HL-60 (cell line): ENCODE measurements around the gene ATP9B.
"Not testable (repeated sequence)": the region's sequence is repeated elsewhere in the genome, so short reads cannot be mapped to it uniquely, and the experiment has no call there.

Experiments
- DNase-seq, 2 experiments: peaks; one replicate each; pipeline ENCODE4 v3.0.0-alpha.2; 2010 to 2020; ENCODE audit warnings: low read depth in 1 of 2, low spot score in 1 of 2
- H3K27ac ChIP-seq: fragments of 250-450 bp; sonication (Bioruptor Pico); replicated peaks from 2 replicates; pipeline ENCODE4 v1.5.1; 2020; ENCODE audit warnings: mild to moderate bottlenecking, moderate library complexity
- H3K27me3 ChIP-seq: fragments of 250-450 bp; sonication (Bioruptor Pico); 2 replicates; pipeline ENCODE4 v1.5.1; 2021; ENCODE audit warnings: mild to moderate bottlenecking, moderate library complexity; ENCODE audit not compliant: insufficient read depth, poor library complexity, severe bottlenecking
- H3K4me3 ChIP-seq: replicated peaks from 2 replicates; pipeline ENCODE4 v1.5.1; 2011; ENCODE audit warnings: mild to moderate bottlenecking, control low read depth, low read length; ENCODE audit not compliant: insufficient read depth
- GABPA ChIP-seq: IDR thresholded peaks from 2 replicates; pipeline ENCODE4 v1.6.1; 2012; ENCODE audit warnings: low read depth
- POLR2AphosphoS5 ChIP-seq: IDR thresholded peaks from 2 replicates; pipeline ENCODE4 v1.6.1; 2012; ENCODE audit warnings: low read depth
- SPI1 ChIP-seq: IDR thresholded peaks from 2 replicates; pipeline ENCODE4 v1.6.1; 2012; ENCODE audit warnings: low read depth, mild to moderate bottlenecking, borderline replicate concordance
- TF ChIP-seq, protein P1 (sequence below): IDR thresholded peaks from 2 replicates; pipeline ENCODE4 v1.6.1; 2012; ENCODE audit warnings: low read depth; ENCODE audit not compliant: insufficient replicate concordance
- TF ChIP-seq, protein P2 (sequence below): IDR thresholded peaks from one replicate; pipeline ENCODE4 v1.5.1; 2011; ENCODE audit warnings: low read length, control low read depth, inconsistent platforms; ENCODE audit not compliant: insufficient read depth

Gene ATP9B

GRCh38 chr18:79375441-79376154, 306.4 kb downstream of the ATP9B start:
- no peak overlapping the region for H3K4me3 ChIP-seq
- no peak overlapping the region for H3K27ac ChIP-seq
- TF ChIP-seq, protein P1, sequence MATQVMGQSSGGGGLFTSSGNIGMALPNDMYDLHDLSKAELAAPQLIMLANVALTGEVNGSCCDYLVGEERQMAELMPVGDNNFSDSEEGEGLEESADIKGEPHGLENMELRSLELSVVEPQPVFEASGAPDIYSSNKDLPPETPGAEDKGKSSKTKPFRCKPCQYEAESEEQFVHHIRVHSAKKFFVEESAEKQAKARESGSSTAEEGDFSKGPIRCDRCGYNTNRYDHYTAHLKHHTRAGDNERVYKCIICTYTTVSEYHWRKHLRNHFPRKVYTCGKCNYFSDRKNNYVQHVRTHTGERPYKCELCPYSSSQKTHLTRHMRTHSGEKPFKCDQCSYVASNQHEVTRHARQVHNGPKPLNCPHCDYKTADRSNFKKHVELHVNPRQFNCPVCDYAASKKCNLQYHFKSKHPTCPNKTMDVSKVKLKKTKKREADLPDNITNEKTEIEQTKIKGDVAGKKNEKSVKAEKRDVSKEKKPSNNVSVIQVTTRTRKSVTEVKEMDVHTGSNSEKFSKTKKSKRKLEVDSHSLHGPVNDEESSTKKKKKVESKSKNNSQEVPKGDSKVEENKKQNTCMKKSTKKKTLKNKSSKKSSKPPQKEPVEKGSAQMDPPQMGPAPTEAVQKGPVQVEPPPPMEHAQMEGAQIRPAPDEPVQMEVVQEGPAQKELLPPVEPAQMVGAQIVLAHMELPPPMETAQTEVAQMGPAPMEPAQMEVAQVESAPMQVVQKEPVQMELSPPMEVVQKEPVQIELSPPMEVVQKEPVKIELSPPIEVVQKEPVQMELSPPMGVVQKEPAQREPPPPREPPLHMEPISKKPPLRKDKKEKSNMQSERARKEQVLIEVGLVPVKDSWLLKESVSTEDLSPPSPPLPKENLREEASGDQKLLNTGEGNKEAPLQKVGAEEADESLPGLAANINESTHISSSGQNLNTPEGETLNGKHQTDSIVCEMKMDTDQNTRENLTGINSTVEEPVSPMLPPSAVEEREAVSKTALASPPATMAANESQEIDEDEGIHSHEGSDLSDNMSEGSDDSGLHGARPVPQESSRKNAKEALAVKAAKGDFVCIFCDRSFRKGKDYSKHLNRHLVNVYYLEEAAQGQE: no peak
- TF ChIP-seq GABPA (no peak), POLR2AphosphoS5 (no peak), SPI1 (no peak)
- TF ChIP-seq, protein P2, sequence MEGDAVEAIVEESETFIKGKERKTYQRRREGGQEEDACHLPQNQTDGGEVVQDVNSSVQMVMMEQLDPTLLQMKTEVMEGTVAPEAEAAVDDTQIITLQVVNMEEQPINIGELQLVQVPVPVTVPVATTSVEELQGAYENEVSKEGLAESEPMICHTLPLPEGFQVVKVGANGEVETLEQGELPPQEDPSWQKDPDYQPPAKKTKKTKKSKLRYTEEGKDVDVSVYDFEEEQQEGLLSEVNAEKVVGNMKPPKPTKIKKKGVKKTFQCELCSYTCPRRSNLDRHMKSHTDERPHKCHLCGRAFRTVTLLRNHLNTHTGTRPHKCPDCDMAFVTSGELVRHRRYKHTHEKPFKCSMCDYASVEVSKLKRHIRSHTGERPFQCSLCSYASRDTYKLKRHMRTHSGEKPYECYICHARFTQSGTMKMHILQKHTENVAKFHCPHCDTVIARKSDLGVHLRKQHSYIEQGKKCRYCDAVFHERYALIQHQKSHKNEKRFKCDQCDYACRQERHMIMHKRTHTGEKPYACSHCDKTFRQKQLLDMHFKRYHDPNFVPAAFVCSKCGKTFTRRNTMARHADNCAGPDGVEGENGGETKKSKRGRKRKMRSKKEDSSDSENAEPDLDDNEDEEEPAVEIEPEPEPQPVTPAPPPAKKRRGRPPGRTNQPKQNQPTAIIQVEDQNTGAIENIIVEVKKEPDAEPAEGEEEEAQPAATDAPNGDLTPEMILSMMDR: no peak
- no peaks in the 10 kb centered on the region for H3K27me3 ChIP-seq
- DNase-seq: no peak

DNA sequence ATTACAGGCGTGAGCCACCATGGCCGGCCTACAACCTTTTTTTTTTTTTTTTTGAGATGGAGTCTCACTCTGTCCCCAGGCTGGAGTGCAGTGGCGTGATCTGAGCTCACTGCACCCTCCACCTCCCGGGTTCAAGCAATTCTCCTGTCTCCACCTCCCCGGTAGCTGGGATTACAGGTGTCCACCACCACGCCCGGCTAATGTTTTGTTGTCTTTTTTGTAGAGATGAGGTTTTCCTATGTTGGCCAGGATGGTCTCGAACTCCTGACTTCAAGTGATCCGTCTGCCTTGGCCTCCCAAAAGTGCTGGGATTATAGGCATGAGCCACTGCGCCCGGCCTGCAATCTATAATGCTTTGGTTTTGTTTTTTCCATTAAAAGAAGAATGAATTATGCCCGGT, 307.5 kb downstream of the ATP9B start:
- H3K27ac ChIP-seq: not testable (repeated sequence)

DNA sequence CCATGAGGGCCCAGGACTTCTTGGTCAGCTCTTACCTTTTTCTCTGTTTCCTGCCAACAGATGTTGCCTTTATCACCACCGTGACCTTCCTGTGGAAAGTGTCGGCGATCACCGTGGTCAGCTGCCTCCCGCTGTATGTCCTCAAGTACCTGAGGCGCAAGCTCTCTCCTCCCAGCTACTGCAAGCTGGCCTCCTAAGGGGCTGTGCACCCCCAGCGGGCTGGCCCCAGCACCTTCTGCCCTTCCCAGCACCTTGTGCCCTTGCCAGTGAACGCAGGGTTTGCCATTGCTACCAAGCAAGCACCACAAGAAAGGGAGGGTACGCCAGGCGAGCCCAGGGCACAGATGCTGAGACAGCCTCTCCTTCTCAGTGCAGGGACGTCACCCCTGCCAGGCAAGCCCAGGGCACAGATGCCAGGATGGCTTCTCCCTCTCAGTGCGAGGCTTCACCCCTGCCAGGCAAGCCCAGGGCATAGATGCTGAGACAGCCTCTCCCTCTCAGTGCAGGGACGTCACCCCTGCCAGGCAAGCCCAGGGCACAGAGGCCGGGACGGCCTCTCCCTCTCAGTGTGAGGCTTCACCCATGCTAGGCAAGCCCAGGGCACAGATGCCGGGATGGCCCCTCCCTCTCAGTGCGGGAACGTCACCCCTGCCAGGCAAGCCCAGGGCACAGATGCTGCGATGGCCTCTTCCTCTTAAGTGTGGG, 308.1 kb downstream of the ATP9B start:
- Histone ChIP-seq H3K27me3 (no peaks in the 10 kb centered on the region), H3K4me3 (no peak overlapping the region), H3K27ac (no peak overlapping the region)
- TF ChIP-seq POLR2AphosphoS5: no peak
- TF ChIP-seq SPI1: no peak
- TF ChIP-seq, protein P2: no peak
- no peak for TF ChIP-seq GABPA
- TF ChIP-seq, protein P1: no peak
- no peak for DNase-seq

More for the DNA sequence above, 307.5 kb downstream of the ATP9B start:
- not testable (repeated sequence) for DNase-seq, H3K4me3 ChIP-seq, H3K27me3 ChIP-seq

DNA sequence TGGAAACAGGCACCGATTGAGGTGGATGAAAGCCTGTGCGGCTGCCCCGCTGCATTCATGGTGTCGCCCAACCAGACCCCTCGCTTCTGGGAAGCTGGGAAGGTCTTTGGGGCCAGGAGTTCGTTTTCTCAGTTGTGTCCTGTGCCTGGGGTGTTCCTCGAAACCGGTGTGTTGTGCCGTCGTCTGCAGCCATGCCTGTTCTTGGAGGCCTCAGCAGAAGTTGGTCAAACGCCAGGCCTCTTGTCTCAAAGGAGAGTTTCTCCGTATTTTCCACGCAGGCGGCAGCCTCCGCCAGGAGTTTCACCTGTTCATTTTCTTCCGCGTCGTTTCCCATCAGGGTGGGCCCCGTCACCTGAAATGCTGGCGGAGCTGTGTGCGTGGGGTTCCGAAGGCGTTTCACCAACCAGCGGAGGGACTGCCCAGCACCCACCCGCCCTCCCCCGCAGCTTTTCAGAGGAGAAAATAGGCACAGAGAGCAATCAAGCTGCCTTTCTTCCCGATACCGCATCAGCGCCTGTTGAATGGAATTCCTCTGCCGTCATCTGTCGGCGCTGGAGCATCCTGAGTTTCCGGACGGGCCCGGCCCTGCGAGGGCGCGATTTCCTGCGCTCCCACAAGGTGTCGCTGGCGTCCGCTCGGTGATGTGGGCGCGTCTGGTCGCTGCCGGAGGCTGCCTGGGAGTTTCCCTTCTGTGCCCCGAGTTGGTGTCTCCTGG, 309.5 kb downstream of the ATP9B start:
- no peaks in the 10 kb centered on the region for H3K27me3 ChIP-seq
- H3K4me3 ChIP-seq: no peak overlapping the region
- no peak for TF ChIP-seq SPI1
- TF ChIP-seq, protein P2: peak; percentile 97
- DNase-seq: peak in 1 of 2 experiments; percentile 83
- H3K27ac ChIP-seq: no peak overlapping the region
